ENCODE data around the gene MDFI. TPM values are rescaled to one million over a fixed set of nuclear protein-coding genes. Genes with fewer than 3 reads are reported as not detected.

Gene MDFI
- total RNA-seq, 4 donors from 2014 or later: 24.3 to 120 (median 45.3) TPM

DNA sequence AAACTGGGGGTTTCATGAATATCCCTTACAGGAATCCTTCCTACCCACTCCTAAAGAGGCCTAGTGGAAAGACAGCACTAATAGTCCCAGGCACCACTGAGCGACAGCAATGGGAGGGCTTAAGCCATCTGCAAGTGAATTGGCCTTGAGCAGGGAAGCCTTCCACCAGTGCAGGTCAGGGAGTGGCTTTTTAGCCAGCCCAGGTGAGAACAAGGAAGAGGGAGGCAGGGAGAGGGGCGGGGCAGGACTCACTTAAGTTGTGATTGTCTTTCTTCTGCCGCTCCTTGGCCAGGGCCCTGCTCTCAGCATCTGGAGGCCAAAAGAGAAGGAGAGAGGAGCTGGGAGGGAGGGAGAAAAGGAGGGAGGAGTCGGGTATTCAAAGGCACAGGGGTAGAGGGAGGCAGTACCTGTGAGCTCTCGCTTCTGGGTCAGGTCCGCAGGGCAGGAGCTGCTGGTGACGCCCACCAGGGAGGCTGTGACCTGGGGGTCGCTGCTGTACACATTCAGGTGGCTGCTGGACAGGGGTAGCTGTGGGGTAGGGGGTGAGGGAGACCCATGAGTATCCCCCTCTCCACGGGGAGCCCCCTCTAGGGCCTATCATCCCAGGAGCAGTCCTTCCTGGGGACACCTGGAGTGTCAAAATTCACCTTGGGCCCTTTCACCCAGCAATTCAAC, 49.4 kb downstream of the MDFI start:
- no peak for ATAC-seq (ENCODE audit: low FRiP score)
- TF ChIP-seq, protein P1, sequence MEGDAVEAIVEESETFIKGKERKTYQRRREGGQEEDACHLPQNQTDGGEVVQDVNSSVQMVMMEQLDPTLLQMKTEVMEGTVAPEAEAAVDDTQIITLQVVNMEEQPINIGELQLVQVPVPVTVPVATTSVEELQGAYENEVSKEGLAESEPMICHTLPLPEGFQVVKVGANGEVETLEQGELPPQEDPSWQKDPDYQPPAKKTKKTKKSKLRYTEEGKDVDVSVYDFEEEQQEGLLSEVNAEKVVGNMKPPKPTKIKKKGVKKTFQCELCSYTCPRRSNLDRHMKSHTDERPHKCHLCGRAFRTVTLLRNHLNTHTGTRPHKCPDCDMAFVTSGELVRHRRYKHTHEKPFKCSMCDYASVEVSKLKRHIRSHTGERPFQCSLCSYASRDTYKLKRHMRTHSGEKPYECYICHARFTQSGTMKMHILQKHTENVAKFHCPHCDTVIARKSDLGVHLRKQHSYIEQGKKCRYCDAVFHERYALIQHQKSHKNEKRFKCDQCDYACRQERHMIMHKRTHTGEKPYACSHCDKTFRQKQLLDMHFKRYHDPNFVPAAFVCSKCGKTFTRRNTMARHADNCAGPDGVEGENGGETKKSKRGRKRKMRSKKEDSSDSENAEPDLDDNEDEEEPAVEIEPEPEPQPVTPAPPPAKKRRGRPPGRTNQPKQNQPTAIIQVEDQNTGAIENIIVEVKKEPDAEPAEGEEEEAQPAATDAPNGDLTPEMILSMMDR (IDR thresholded peaks at IDR 0.05): no peak
- DNase-seq (ENCODE audit: low spot score): no peak

DNA sequence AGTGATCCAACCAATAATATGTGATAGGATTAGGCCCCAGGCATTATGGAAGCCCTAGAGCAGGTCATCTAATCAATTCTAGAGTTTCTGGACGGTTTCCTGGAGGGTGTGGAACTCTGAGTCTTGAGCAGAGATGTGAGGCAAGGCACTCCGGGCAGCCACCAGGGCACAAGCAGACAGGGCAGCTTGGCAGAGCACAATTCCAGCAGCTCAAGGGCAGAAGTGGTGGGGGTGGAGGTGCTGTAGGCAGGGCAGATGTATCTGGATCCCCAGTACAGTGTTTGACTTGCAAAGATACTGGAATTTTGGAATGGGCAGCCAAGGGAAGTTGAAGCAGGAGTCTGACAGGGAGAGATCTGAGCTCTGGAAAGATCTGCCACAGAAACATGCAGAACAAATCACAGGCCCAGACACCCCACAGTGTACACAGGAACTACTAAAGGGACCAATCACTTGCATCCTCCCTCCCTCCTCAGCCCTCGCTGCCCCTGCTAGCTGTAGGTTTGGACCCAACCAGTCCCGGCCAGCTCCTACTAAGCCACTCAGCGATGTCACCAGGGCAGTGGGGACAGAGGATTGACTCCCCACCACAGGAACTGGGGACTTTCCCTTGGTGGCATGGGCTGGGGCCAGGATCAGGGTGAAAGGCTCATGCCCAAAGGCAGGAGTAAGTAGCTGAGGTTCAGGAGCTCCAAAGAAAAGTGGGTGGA, 50.1 kb downstream of the MDFI start:
- TF ChIP-seq, protein P1 (IDR thresholded peaks at IDR 0.05): no peak
- DNase-seq (ENCODE audit: low spot score): no peak

DNA sequence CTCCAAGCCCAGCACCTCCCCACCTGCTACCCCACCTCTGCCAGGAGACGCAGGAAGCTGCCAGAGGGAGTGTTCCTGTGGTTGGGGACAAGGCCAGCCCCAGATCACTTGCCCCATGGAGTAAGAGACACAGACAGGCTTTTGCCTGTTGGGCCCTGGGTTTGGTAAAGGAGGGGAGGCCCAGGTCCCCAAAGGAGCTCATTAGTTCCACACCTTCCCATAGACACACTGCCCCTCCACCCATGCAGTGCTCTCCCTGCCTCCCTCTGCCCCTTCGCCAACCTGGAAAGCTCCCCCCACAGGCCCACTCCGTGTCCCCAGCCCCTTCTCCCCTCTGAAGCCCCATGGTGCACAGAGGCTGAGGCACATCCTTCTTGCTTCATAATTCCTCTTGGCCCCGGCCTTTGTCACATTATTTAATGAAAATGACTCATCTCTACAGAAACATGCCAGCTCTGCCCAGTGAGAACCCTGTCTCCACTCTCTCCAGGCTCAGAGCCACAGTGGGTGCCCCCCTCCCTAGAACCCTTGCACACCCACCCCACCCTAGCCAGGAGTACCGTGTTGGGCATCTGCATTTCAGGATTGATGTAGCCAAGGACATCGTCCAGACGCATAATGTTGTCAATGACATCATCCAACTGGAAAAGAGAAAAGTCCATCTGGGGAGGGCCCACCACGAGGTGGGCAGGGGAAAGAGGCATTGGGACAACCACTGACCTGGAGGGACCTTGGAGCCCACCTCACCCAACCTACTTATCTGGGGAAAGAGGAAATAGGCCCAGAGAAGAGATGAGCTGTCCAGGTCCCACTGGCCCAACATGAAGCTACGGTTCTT, 51.1 kb downstream of the MDFI start:
- DNase-seq (ENCODE audit: low spot score): no peak
- no peak for ATAC-seq (ENCODE audit: low FRiP score)
- TF ChIP-seq, protein P1 (IDR thresholded peaks at IDR 0.05): no peak

More for the DNA sequence above, 50.1 kb downstream of the MDFI start:
- no peak for ATAC-seq (ENCODE audit: low FRiP score)

DNA sequence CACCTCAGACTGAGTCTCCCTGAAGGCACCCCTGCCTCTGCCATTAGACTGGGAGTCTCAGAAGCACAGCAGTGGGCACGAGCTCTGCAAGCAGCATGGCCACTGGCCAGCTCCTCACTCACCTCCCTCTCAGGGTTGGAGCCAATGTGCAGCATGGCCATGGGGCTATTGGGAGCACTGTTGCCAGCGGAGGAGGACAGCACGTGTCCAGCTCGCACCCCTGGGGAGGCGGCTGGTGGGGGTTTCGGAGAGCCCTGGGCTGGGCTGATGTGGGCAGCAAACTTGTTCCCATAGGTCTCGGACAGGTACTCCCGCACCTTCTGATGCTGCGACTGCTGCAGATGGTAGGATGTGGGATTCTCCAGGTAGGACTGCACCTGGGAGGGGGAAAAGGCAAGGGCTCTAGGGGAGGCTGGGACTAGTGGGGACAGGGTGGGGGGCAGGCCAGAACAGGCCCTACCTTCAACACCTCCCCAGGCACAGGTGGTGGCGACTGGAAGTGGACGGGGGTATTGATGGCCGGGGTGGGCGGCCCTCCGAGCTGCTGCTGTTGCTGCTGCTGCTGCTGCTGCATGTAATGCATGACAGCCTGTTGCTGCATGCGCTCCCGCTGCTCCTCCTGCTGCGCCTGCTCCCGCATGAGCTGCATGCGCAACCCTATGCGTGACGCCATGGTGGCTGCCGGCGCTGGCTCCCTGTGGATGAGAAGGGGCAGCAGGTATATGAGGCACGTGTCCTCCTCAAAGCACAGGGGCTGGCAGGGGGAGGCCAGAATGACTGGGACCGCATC, 52.5 kb downstream of the MDFI start:
- no peak for DNase-seq (ENCODE audit: low spot score)
- TF ChIP-seq, protein P1 (IDR thresholded peaks at IDR 0.05): no peak

DNA sequence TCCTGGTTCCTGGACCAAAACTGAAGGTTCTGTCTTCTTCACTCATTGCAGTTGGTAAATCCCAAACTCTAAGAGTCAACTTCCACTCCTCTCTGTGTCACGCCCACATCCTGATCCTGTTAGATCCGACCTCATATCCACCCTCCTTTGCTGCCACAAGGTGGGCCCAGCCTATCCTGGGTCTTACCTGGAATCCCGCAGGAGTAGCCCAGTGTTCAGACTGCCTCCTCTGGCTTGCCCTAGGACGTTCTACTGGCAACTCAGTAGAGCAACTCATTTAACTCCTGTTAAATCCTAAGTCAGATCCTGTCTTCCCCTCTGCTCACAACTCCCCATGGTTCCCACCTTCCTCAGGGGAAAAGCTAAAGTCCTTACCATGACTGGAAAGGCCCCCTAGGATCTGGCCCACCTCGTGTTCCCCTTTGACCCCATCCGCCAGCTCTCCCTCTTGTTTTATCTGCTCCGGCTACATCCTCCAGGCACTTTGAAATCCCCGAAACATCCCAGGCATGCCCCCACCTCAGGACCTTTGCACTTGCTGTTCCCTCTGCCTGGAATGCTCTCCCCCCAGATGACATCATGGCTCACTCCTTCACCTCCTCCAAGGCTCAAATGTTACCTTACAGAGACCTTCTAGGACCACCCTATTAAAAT, 53.3 kb downstream of the MDFI start:
- no peak for DNase-seq (ENCODE audit: low spot score)
- TF ChIP-seq, protein P1 (IDR thresholded peaks at IDR 0.05): no peak
- ATAC-seq (ENCODE audit: low FRiP score): no peak

More for the DNA sequence above, 52.5 kb downstream of the MDFI start:
- ATAC-seq (ENCODE audit: low FRiP score): no peak

DNA sequence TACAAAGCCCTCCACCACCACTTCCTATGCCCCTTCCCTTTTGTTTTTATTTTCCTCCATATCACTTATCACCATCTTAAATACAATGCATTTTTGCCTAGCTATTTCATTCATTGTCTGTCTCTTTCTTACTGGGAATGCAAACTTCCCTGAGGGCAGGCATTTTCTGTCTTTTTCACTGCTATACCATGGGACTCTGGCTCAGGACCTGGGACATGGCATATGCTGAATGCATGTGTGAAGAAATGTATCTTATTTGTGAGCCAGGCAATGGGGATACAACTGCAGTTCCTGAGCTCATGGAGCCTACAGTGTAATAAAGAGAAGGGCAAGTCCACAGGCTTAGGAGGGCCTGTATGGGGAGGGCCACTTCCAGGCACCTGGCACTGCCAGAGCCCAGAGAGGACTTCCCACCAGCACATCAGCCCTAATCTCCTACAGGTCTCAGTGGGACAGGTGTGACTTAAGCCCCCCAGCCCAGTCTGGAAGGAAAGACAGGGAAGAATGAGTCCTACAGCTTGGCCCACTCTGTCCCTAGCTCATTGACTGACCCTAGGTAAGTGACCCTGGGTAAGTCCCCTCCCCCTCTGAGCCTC, 53.9 kb downstream of the MDFI start:
- TF ChIP-seq, protein P1 (IDR thresholded peaks at IDR 0.05): no peak
- ATAC-seq (ENCODE audit: low FRiP score) (no peak), DNase-seq (ENCODE audit: low spot score) (no peak)
